ENCODE data around the gene IFNK. TPM values are rescaled to one million over a fixed set of nuclear protein-coding genes. Genes with fewer than 3 reads are reported as not detected.
A peak's percentile ranks its signal among the peaks of the same experiment; 100 is the strongest.

IFNK gene
- not detected for polyA plus RNA-seq (ENCODE audit: low read depth in 6 of 6)

- H3K27ac Mint-ChIP-seq: peak within 1 kb of the TSS in 5 of 6 donors; percentile 28 to 86 (median 74)
- ATAC-seq (ENCODE audit: low read depth in 2 of 2) (no peak), DNase-seq (no peak)
- peaks cover 0 to 8% of the 10 kb centered on the region in 2 donors for H3K36me3 Mint-ChIP-seq
- H3K4me1 Mint-ChIP-seq: peaks cover 26 to 70% (median 61%) of the 10 kb centered on the region in 3 donors
- no peaks in the 10 kb centered on the region for H3K9me3 Mint-ChIP-seq
- H3K27me3 Mint-ChIP-seq: no peaks in the 10 kb centered on the region
- H3K4me3 Mint-ChIP-seq: peak within 1 kb of the TSS in 1 of 8 donors; percentile 51
Observed at GRCh38 chr9:27524236-27524635, at the start of gene IFNK. Gene IFNK, plus strand, starts transcription at chr9:27524290. Its CDS starts 47 bp downstream, at chr9:27524337.

GRCh38 chr9:27474305-27474704, 49.8 kb upstream of the IFNK start:
- H3K4me1 Mint-ChIP-seq: peaks cover 57 to 96% (median 84%) of the 10 kb centered on the region in 3 donors
- peaks cover 22 to 38% of the 10 kb centered on the region in 2 donors for H3K36me3 Mint-ChIP-seq

GRCh38 chr9:27475057-27475595, 49.0 kb upstream of the IFNK start:
- H3K36me3 Mint-ChIP-seq: peaks cover 22 to 38% of the 10 kb centered on the region in 2 donors
- no peaks in the 10 kb centered on the region for H3K27me3 Mint-ChIP-seq
- ATAC-seq (ENCODE audit: low read depth in 2 of 2): no peak
- DNase-seq: no peak
- H3K4me1 Mint-ChIP-seq: peaks cover 54 to 96% (median 87%) of the 10 kb centered on the region in 3 donors
- H3K27ac Mint-ChIP-seq: peak overlapping the region in 3 of 6 donors; percentile 25 to 79 (median 75)
- peak overlapping the region in 1 of 8 donors; percentile 0 for H3K4me3 Mint-ChIP-seq
- H3K9me3 Mint-ChIP-seq: peaks cover 2 to 15% (median 8%) of the 10 kb centered on the region in 7 donors

More at GRCh38 chr9:27474305-27474704, 49.8 kb upstream of the IFNK start:
- ATAC-seq (ENCODE audit: low read depth in 2 of 2): no peak
- H3K4me3 Mint-ChIP-seq: no peak overlapping the region
- H3K27me3 Mint-ChIP-seq: no peaks in the 10 kb centered on the region
- H3K27ac Mint-ChIP-seq: peak overlapping the region in 2 of 6 donors; percentile 20 to 57
- DNase-seq: no peak
- H3K9me3 Mint-ChIP-seq: peaks cover 2 to 15% (median 8%) of the 10 kb centered on the region in 7 donors

- Mint-ChIP-seq H3K4me3 (peak overlapping the region in 2 of 8 donors; percentile 10 to 32), H3K4me1 (peaks cover 50 to 96% (median 86%) of the 10 kb centered on the region in 3 donors)
Observed at GRCh38 chr9:27476870-27477515, 47.1 kb upstream of the IFNK start.

GRCh38 chr9:27478322-27478721, 45.8 kb upstream of the IFNK start:
- DNase-seq (no peak), ATAC-seq (ENCODE audit: low read depth in 2 of 2) (no peak)
- Mint-ChIP-seq H3K36me3 (peaks cover 22 to 29% of the 10 kb centered on the region in 2 donors), H3K9me3 (peaks cover 2 to 15% (median 8%) of the 10 kb centered on the region in 7 donors), H3K27ac (peak overlapping the region in 5 of 6 donors; percentile 11 to 94 (median 83)), H3K4me3 (peak overlapping the region in 4 of 8 donors; percentile 6 to 79 (median 48)), H3K4me1 (peaks cover 59 to 95% (median 83%) of the 10 kb centered on the region in 3 donors), H3K27me3 (no peaks in the 10 kb centered on the region)

More at GRCh38 chr9:27476870-27477515, 47.1 kb upstream of the IFNK start:
- DNase-seq (no peak), ATAC-seq (ENCODE audit: low read depth in 2 of 2) (no peak)
- H3K9me3 Mint-ChIP-seq: peaks cover 2 to 15% (median 8%) of the 10 kb centered on the region in 7 donors
- H3K27me3 Mint-ChIP-seq: no peaks in the 10 kb centered on the region
- H3K27ac Mint-ChIP-seq: peak overlapping the region in 5 of 6 donors; percentile 20 to 49 (median 29)
- peaks cover 22 to 29% of the 10 kb centered on the region in 2 donors for H3K36me3 Mint-ChIP-seq

GRCh38 chr9:27482709-27483108, 41.4 kb upstream of the IFNK start:
- Mint-ChIP-seq H3K36me3 (peaks cover 5 to 11% of the 10 kb centered on the region in 2 donors), H3K4me3 (peak overlapping the region in 7 of 8 donors; percentile 1 to 75 (median 43)), H3K4me1 (peaks cover 72 to 96% (median 84%) of the 10 kb centered on the region in 3 donors), H3K27ac (peak overlapping the region; percentile 81 to 93 (median 88)), H3K9me3 (peaks cover 2 to 15% (median 7%) of the 10 kb centered on the region in 7 donors), H3K27me3 (no peaks in the 10 kb centered on the region)
- ATAC-seq (ENCODE audit: low read depth in 2 of 2) (no peak), DNase-seq (no peak)

GRCh38 chr9:27483576-27483975, 40.5 kb upstream of the IFNK start:
- peaks cover under 1 to 2% of the 10 kb centered on the region in 2 donors for H3K36me3 Mint-ChIP-seq
- ATAC-seq (ENCODE audit: low read depth in 2 of 2) (peak; percentile 76 to 80), DNase-seq (peak; percentile 65)
- H3K27ac Mint-ChIP-seq: peak overlapping the region; percentile 24 to 98 (median 92)
- no peaks in the 10 kb centered on the region for H3K27me3 Mint-ChIP-seq
- peak overlapping the region; percentile 48 to 91 (median 78) for H3K4me3 Mint-ChIP-seq
- H3K9me3 Mint-ChIP-seq: peaks cover 0 to 6% (median 2%) of the 10 kb centered on the region in 7 donors
- peaks cover 69 to 97% (median 88%) of the 10 kb centered on the region in 3 donors for H3K4me1 Mint-ChIP-seq

- DNase-seq: peak; percentile 71
- H3K27ac Mint-ChIP-seq: peak overlapping the region; percentile 61 to 98 (median 88)
- H3K27me3 Mint-ChIP-seq: no peaks in the 10 kb centered on the region
- H3K4me1 Mint-ChIP-seq: peaks cover 81 to 97% (median 91%) of the 10 kb centered on the region in 3 donors
- ATAC-seq (ENCODE audit: low read depth in 2 of 2): peak; percentile 82 to 84
- no peaks in the 10 kb centered on the region for H3K36me3 Mint-ChIP-seq
- H3K4me3 Mint-ChIP-seq: peak overlapping the region; percentile 48 to 91 (median 72)
- H3K9me3 Mint-ChIP-seq: no peaks in the 10 kb centered on the region
Observed at GRCh38 chr9:27485158-27485557, 38.9 kb upstream of the IFNK start.

GRCh38 chr9:27487128-27487640, 36.9 kb upstream of the IFNK start:
- Mint-ChIP-seq H3K9me3 (no peaks in the 10 kb centered on the region), H3K27ac (peak overlapping the region in 3 of 6 donors; percentile 21 to 44 (median 36)), H3K4me1 (peaks cover 77 to 96% (median 88%) of the 10 kb centered on the region in 3 donors), H3K27me3 (no peaks in the 10 kb centered on the region), H3K4me3 (peak overlapping the region in 5 of 8 donors; percentile 11 to 54 (median 26)), H3K36me3 (no peaks in the 10 kb centered on the region)
- DNase-seq: no peak
- no peak for ATAC-seq (ENCODE audit: low read depth in 2 of 2)

GRCh38 chr9:27487927-27488326, 36.2 kb upstream of the IFNK start:
- Mint-ChIP-seq H3K4me1 (peaks cover 70 to 93% (median 86%) of the 10 kb centered on the region in 3 donors), H3K4me3 (peak overlapping the region in 6 of 8 donors; percentile 10 to 72 (median 40))

GRCh38 chr9:27489087-27489876, 34.8 kb upstream of the IFNK start:
- peak overlapping the region in 4 of 6 donors; percentile 44 to 92 (median 60) for H3K27ac Mint-ChIP-seq
- H3K4me1 Mint-ChIP-seq: peaks cover 60 to 82% (median 77%) of the 10 kb centered on the region in 3 donors
- H3K9me3 Mint-ChIP-seq: peaks cover 0 to 6% (median 2%) of the 10 kb centered on the region in 7 donors
- ATAC-seq (ENCODE audit: low read depth in 2 of 2) (peak; percentile 35 to 37), DNase-seq (no peak)
- no peaks in the 10 kb centered on the region for H3K27me3 Mint-ChIP-seq
- peak overlapping the region; percentile 19 to 80 (median 52) for H3K4me3 Mint-ChIP-seq
- H3K36me3 Mint-ChIP-seq: no peaks in the 10 kb centered on the region

More at GRCh38 chr9:27487927-27488326, 36.2 kb upstream of the IFNK start:
- DNase-seq: no peak
- Mint-ChIP-seq H3K27me3 (no peaks in the 10 kb centered on the region), H3K27ac (peak overlapping the region in 4 of 6 donors; percentile 1 to 83 (median 34)), H3K36me3 (no peaks in the 10 kb centered on the region), H3K9me3 (peaks cover 0 to 2% (median 0%) of the 10 kb centered on the region in 7 donors)
- ATAC-seq (ENCODE audit: low read depth in 2 of 2): no peak

- no peak for DNase-seq
- Mint-ChIP-seq H3K27me3 (no peaks in the 10 kb centered on the region), H3K36me3 (no peaks in the 10 kb centered on the region), H3K4me3 (peak overlapping the region in 4 of 8 donors; percentile 3 to 53 (median 17)), H3K9me3 (peaks cover 0 to 11% (median 2%) of the 10 kb centered on the region in 7 donors), H3K4me1 (peaks cover 47 to 67% (median 58%) of the 10 kb centered on the region in 3 donors), H3K27ac (peak overlapping the region in 4 of 6 donors; percentile 15 to 66 (median 35))
- peak; percentile 59 to 75 for ATAC-seq (ENCODE audit: low read depth in 2 of 2)
Observed at GRCh38 chr9:27491154-27491553, 32.9 kb upstream of the IFNK start.
